SU-DHL-6 (cell line): ENCODE results near the gene AFF4.

ENCODE experiments used
- H2AFZ ChIP-seq: fragments of 200-600 bp; sonication (generic); 2 replicates; pipeline ENCODE4 v1.6.1; 2014; ENCODE audit warnings: low read depth, mild to moderate bottlenecking, moderate library complexity, mixed read lengths, antibody characterized with exemption, low read length; ENCODE audit not compliant: severe bottlenecking
- H3F3A ChIP-seq: fragments of 200-600 bp; shearing (Covaris generic); 2 replicates; pipeline ENCODE4 v1.6.0; 2016; ENCODE audit warnings: antibody characterized with exemption, mild to moderate bottlenecking; ENCODE audit not compliant: insufficient read depth
- H3K27ac ChIP-seq: fragments of 200-600 bp; sonication (generic); 2 replicates; pipeline ENCODE4 v1.5.1; 2016; ENCODE audit warnings: low read depth, mild to moderate bottlenecking, low read length, moderate library complexity, mixed read lengths
- H3K27me3 ChIP-seq: fragments of 200-600 bp; sonication (generic), shearing (Covaris generic); 2 replicates; pipeline ENCODE4 v1.6.0; 2014; ENCODE audit warnings: mild to moderate bottlenecking, low read length
- H3K36me3 ChIP-seq: fragments of 200-600 bp; sonication (generic); 2 replicates; pipeline ENCODE4 v1.6.1; 2014; ENCODE audit warnings: mild to moderate bottlenecking, low read length, mixed read lengths
- H3K4me2 ChIP-seq: fragments of 300-600, 200-600 bp; shearing (Covaris generic), sonication (generic); 2 replicates; pipeline ENCODE4 v1.6.0; 2014; ENCODE audit warnings: low read length, low read depth, mild to moderate bottlenecking; ENCODE audit not compliant: poor library complexity, severe bottlenecking
- H3K4me3 ChIP-seq: fragments of 200-600 bp; sonication (generic); 2 replicates; pipeline ENCODE4 v1.5.1; 2014; ENCODE audit warnings: antibody characterized with exemption, low read length, mild to moderate bottlenecking, mixed read lengths; ENCODE audit not compliant: insufficient read depth, poor library complexity, severe bottlenecking
- H3K79me2 ChIP-seq: fragments of 200-600 bp; sonication (generic); 2 replicates; pipeline ENCODE4 v1.6.1; 2014; ENCODE audit warnings: mild to moderate bottlenecking, low read length, moderate library complexity; ENCODE audit not compliant: insufficient read depth
- H3K9ac ChIP-seq: fragments of 200-600 bp; sonication (generic); 2 replicates; pipeline ENCODE4 v1.7.0; 2014; ENCODE audit warnings: mild to moderate bottlenecking, low read length
- H3K9me2 ChIP-seq: fragments of 200-600 bp; sonication (generic); replicated peaks from 2 replicates; pipeline ENCODE4 v1.6.1; 2014; ENCODE audit warnings: low read length; ENCODE audit not compliant: insufficient read depth
- H3K9me3 ChIP-seq: fragments of 200-600 bp; sonication (generic); 2 replicates; pipeline ENCODE4 v1.6.1; 2014; ENCODE audit warnings: low read length, mixed read lengths; ENCODE audit not compliant: insufficient read depth
- H4K20me1 ChIP-seq: fragments of 200-600 bp; sonication (generic); 2 replicates; pipeline ENCODE4 v1.6.1; 2014; ENCODE audit warnings: low read depth, mild to moderate bottlenecking, antibody characterized with exemption, low read length, moderate library complexity, mixed read lengths
- CTCF ChIP-seq: fragments of 200-600 bp; sonication (generic); IDR thresholded peaks from one replicate; pipeline ENCODE4 v1.5.1; 2017; ENCODE audit warnings: antibody characterized with exemption, mild to moderate bottlenecking, low read length, moderate library complexity; ENCODE audit not compliant: insufficient read depth, poor library complexity, severe bottlenecking
- EZH2phosphoT487 ChIP-seq: fragments of 200-600 bp; sonication (generic), shearing (Covaris generic); conservative IDR thresholded peaks from 2 replicates; pipeline ENCODE4 v1.6.1; 2018; ENCODE audit warnings: mild to moderate bottlenecking, antibody characterized with exemption, low read length, moderate library complexity, mixed read lengths

AFF4 gene

GRCh38 chr5:132883261-132883834 is 80.1 kb downstream of the AFF4 start:
- no peak overlapping the region for H3K9ac ChIP-seq
- H3F3A ChIP-seq: peaks cover 4% of the 10 kb centered on the region; the same call in 1 of the 2 replicates
- no peaks in the 10 kb centered on the region for H4K20me1 ChIP-seq
- no peak overlapping the region for H3K27ac ChIP-seq
- no peaks in the 10 kb centered on the region for H3K9me3 ChIP-seq
- H2AFZ ChIP-seq: no peak overlapping the region
- TF ChIP-seq EZH2phosphoT487 (no peak), CTCF (peak; percentile 32)
- H3K36me3 ChIP-seq: peaks cover 27% of the 10 kb centered on the region
- no peaks in the 10 kb centered on the region for H3K9me2 ChIP-seq
- H3K4me2 ChIP-seq: no peak overlapping the region
- H3K79me2 ChIP-seq: no peaks in the 10 kb centered on the region
- H3K4me3 ChIP-seq: no peak overlapping the region
- no peaks in the 10 kb centered on the region for H3K27me3 ChIP-seq

GRCh38 chr5:132877938-132878337 is 85.5 kb downstream of the AFF4 start:
- Histone ChIP-seq H3K27ac (no peak overlapping the region), H3K4me2 (no peak overlapping the region), H3F3A (no peaks in the 10 kb centered on the region), H3K9me2 (no peaks in the 10 kb centered on the region), H3K4me3 (no peak overlapping the region), H2AFZ (no peak overlapping the region), H3K27me3 (no peaks in the 10 kb centered on the region), H3K79me2 (no peaks in the 10 kb centered on the region), H3K9me3 (no peaks in the 10 kb centered on the region), H3K9ac (no peak overlapping the region), H3K36me3 (peaks cover 29% of the 10 kb centered on the region), H4K20me1 (no peaks in the 10 kb centered on the region)
- TF ChIP-seq EZH2phosphoT487: no peak
- TF ChIP-seq CTCF: no peak

GRCh38 chr5:132877466-132877865 is 86.0 kb downstream of the AFF4 start:
- H2AFZ ChIP-seq: no peak overlapping the region
- no peak overlapping the region for H3K27ac ChIP-seq
- no peak overlapping the region for H3K4me3 ChIP-seq
- H3K36me3 ChIP-seq: peaks cover 29% of the 10 kb centered on the region
- no peaks in the 10 kb centered on the region for H3K79me2 ChIP-seq
- H3K4me2 ChIP-seq: no peak overlapping the region
- no peak overlapping the region for H3K9ac ChIP-seq
- no peak for TF ChIP-seq EZH2phosphoT487
- TF ChIP-seq CTCF: no peak
- no peaks in the 10 kb centered on the region for H4K20me1 ChIP-seq
- no peaks in the 10 kb centered on the region for H3K9me2 ChIP-seq
- no peaks in the 10 kb centered on the region for H3F3A ChIP-seq
- H3K27me3 ChIP-seq: no peaks in the 10 kb centered on the region
- H3K9me3 ChIP-seq: no peaks in the 10 kb centered on the region
